MM.1S (cell line): ENCODE data around the gene ADAMTS2.

Experiments used
- DNase-seq: peaks from one replicate; pipeline ENCODE4 v3.0.0-alpha.2; 2015
- H2AFZ ChIP-seq: fragments of 300-600 bp; sonication (generic); 2 replicates; pipeline ENCODE4 v1.6.0; 2016; ENCODE audit warnings: antibody characterized with exemption, low read length
- H3F3A ChIP-seq: fragments of 300-600 bp; sonication (generic); 2 replicates; pipeline ENCODE4 v1.6.1; 2016; ENCODE audit warnings: mild to moderate bottlenecking, antibody characterized with exemption, low read length, moderate library complexity, mixed read lengths; ENCODE audit not compliant: insufficient read depth
- H3K27ac ChIP-seq: fragments of 300-600 bp; sonication (generic); 2 replicates; pipeline ENCODE4 v1.5.1; 2016; ENCODE audit warnings: mild to moderate bottlenecking, low read length
- H3K27me3 ChIP-seq: fragments of 300-600 bp; sonication (generic); replicated peaks from 2 replicates; pipeline ENCODE4 v1.6.0; 2016; ENCODE audit warnings: low read length; ENCODE audit not compliant: insufficient read depth
- H3K36me3 ChIP-seq: fragments of 300-600 bp; sonication (generic); replicated peaks from 2 replicates; pipeline ENCODE4 v1.6.1; 2016; ENCODE audit warnings: mild to moderate bottlenecking, low read length, mixed read lengths; ENCODE audit not compliant: insufficient read depth
- H3K4me1 ChIP-seq: fragments of 300-600 bp; sonication (generic); 2 replicates; pipeline ENCODE4 v1.6.1; 2016; ENCODE audit warnings: low read length, mixed read lengths
- H3K4me2 ChIP-seq: fragments of 300-600 bp; sonication (generic); 2 replicates; pipeline ENCODE4 v1.6.0; 2016; ENCODE audit warnings: low read depth, low read length
- H3K4me3 ChIP-seq: fragments of 300-600 bp; sonication (generic); 2 replicates; pipeline ENCODE4 v1.5.1; 2016; ENCODE audit warnings: low read length, mixed read lengths
- H3K79me2 ChIP-seq: fragments of 300-600 bp; sonication (generic); 2 replicates; pipeline ENCODE4 v1.6.1; 2016; ENCODE audit warnings: mixed run types, low read length, mixed read lengths
- H3K9ac ChIP-seq: fragments of 300-600 bp; sonication (generic); 2 replicates; pipeline ENCODE4 v1.6.1; 2016; ENCODE audit warnings: low read length, mixed read lengths
- H3K9me2 ChIP-seq: fragments of 300-600 bp; sonication (generic); replicated peaks from 2 replicates; pipeline ENCODE4 v1.6.1; 2016; ENCODE audit warnings: mild to moderate bottlenecking, low read length, mixed read lengths; ENCODE audit not compliant: insufficient read depth
- H3K9me3 ChIP-seq: fragments of 300-600 bp; sonication (generic); replicated peaks from 2 replicates; pipeline ENCODE4 v1.6.1; 2016; ENCODE audit warnings: mild to moderate bottlenecking, low read length, mixed read lengths; ENCODE audit not compliant: insufficient read depth
- H4K20me1 ChIP-seq: fragments of 300-600 bp; sonication (generic); 2 replicates; pipeline ENCODE4 v1.6.1; 2016; ENCODE audit warnings: mild to moderate bottlenecking, low read length, moderate library complexity, mixed read lengths; ENCODE audit not compliant: insufficient read depth
- CTCF ChIP-seq: fragments of 300-600 bp; sonication (generic); IDR thresholded peaks from 2 replicates; pipeline ENCODE4 v1.5.1; 2016; ENCODE audit warnings: antibody characterized with exemption, low read length, mixed read lengths
- EZH2 ChIP-seq: fragments of 300-600 bp; sonication (generic); optimal IDR thresholded peaks from 2 replicates; pipeline ENCODE3; 2017; ENCODE audit warnings: low read depth, mild to moderate bottlenecking, antibody characterized with exemption, low read length, mixed read lengths
- EZH2phosphoT487 ChIP-seq: fragments of 300-600 bp; sonication (generic); IDR thresholded peaks from 2 replicates; pipeline ENCODE4 v1.6.1; 2018; ENCODE audit warnings: antibody characterized with exemption, low read length

ADAMTS2 gene

GRCh38 chr5:179123109-179123426 is 222.2 kb downstream of the ADAMTS2 start:
- no peak for DNase-seq
- no peaks in the 10 kb centered on the region for H3K27me3 ChIP-seq
- no peaks in the 10 kb centered on the region for H3K36me3 ChIP-seq
- H3F3A ChIP-seq, result no peaks in the 10 kb centered on the region
- no peaks in the 10 kb centered on the region for H3K9me3 ChIP-seq
- H4K20me1 ChIP-seq, result no peaks in the 10 kb centered on the region
- H3K9me2 ChIP-seq, result no peaks in the 10 kb centered on the region
- no peak overlapping the region for H2AFZ ChIP-seq
- no peak overlapping the region for H3K4me2 ChIP-seq
- H3K9ac ChIP-seq, result no peak overlapping the region
- H3K4me3 ChIP-seq, result no peak overlapping the region
- H3K27ac ChIP-seq, result no peak overlapping the region
- no peaks in the 10 kb centered on the region for H3K4me1 ChIP-seq
- TF ChIP-seq CTCF, result no peak
- no peak for TF ChIP-seq EZH2
- TF ChIP-seq EZH2phosphoT487, result no peak
- H3K79me2 ChIP-seq, result no peaks in the 10 kb centered on the region

GRCh38 chr5:179122411-179123108 is 222.7 kb downstream of the ADAMTS2 start:
- Histone ChIP-seq H3K9me2 (no peaks in the 10 kb centered on the region), H3K4me3 (no peak overlapping the region), H3F3A (no peaks in the 10 kb centered on the region), H3K4me1 (no peaks in the 10 kb centered on the region), H3K79me2 (no peaks in the 10 kb centered on the region), H3K4me2 (no peak overlapping the region), H4K20me1 (no peaks in the 10 kb centered on the region), H3K27me3 (no peaks in the 10 kb centered on the region), H2AFZ (no peak overlapping the region), H3K27ac (no peak overlapping the region), H3K9me3 (no peaks in the 10 kb centered on the region), H3K9ac (no peak overlapping the region), H3K36me3 (no peaks in the 10 kb centered on the region)
- TF ChIP-seq EZH2 (no peak), EZH2phosphoT487 (no peak), CTCF (no peak)
- no peak for DNase-seq

- Histone ChIP-seq H3K27ac (no peak overlapping the region), H2AFZ (no peak overlapping the region), H3F3A (no peaks in the 10 kb centered on the region), H4K20me1 (no peaks in the 10 kb centered on the region), H3K4me1 (no peaks in the 10 kb centered on the region), H3K79me2 (no peaks in the 10 kb centered on the region), H3K9me3 (no peaks in the 10 kb centered on the region), H3K4me3 (no peak overlapping the region), H3K9me2 (no peaks in the 10 kb centered on the region), H3K36me3 (no peaks in the 10 kb centered on the region), H3K9ac (no peak overlapping the region), H3K4me2 (no peak overlapping the region), H3K27me3 (no peaks in the 10 kb centered on the region)
- no peak for DNase-seq
- TF ChIP-seq EZH2 (no peak), CTCF (no peak), EZH2phosphoT487 (no peak)
These were observed 223.6 kb downstream of the ADAMTS2 start for GRCh38 chr5:179121667-179122111.
